Keratinocyte (primary cell): Measurements from ENCODE around the gene PNRC1. TPM values are rescaled to one million over a fixed set of nuclear protein-coding genes. Genes with fewer than 3 reads are reported as not detected.

Experiments used
- DNase-seq: peaks from one replicate; pipeline ENCODE4 v3.0.0-alpha.2; 2011; ENCODE audit warnings: low read depth, missing footprints, low spot score
- FAIRE-seq: peaks from 2 replicates; lab custom pipeline; 2011; peaks lifted over from hg19 to GRCh38; lab: Jason Lieb, UNC
- H2AFZ ChIP-seq: 2 replicates; pipeline ENCODE4 v1.6.0; 2012; ENCODE audit warnings: low read length, control low read depth, inconsistent platforms; ENCODE audit not compliant: control insufficient read depth
- H3K27ac ChIP-seq: 2 replicates; pipeline ENCODE4 v1.5.1; 2011; ENCODE audit warnings: low read length; ENCODE audit not compliant: control insufficient read depth, insufficient read depth
- H3K27me3 ChIP-seq: 3 replicates; pipeline ENCODE4 v1.6.0; 2011; ENCODE audit warnings: low read length; ENCODE audit not compliant: control insufficient read depth, insufficient read depth; ENCODE audit errors: extremely low read depth
- H3K36me3 ChIP-seq, 2 experiments: 2 replicates in 1 of 2; 3 replicates in 1 of 2; pipeline ENCODE4 v1.5.1; 2011; ENCODE audit warnings: low read length in 2 of 2, mild to moderate bottlenecking in 1 of 2; ENCODE audit not compliant: control insufficient read depth in 2 of 2, insufficient read depth in 2 of 2; ENCODE audit errors: extremely low read depth in 1 of 2
- H3K4me1 ChIP-seq: 3 replicates; pipeline ENCODE4 v1.5.1; 2011; ENCODE audit warnings: low read length; ENCODE audit not compliant: control insufficient read depth, insufficient read depth; ENCODE audit errors: extremely low read depth
- H3K4me2 ChIP-seq: 3 replicates; pipeline ENCODE4 v1.6.0; 2011; ENCODE audit warnings: low read depth, low read length; ENCODE audit not compliant: control insufficient read depth, insufficient read depth; ENCODE audit errors: extremely low read depth
- H3K4me3 ChIP-seq, 3 experiments: fragments of 200-600 bp in 1 of 3; sonication (generic) in 1 of 3; 2 replicates in 2 of 3; 3 replicates in 1 of 3; pipeline ENCODE4 v1.5.1; 2011 to 2016; ENCODE audit warnings: low read length in 3 of 3, mild to moderate bottlenecking in 3 of 3, control low read depth in 2 of 3, inconsistent platforms in 1 of 3, low read depth in 1 of 3, mixed read lengths in 1 of 3, mixed run types in 1 of 3, moderate library complexity in 1 of 3; ENCODE audit not compliant: control insufficient read depth in 2 of 3, insufficient read depth in 2 of 3; ENCODE audit errors: extremely low read depth in 1 of 3
- H3K79me2 ChIP-seq: 2 replicates; pipeline ENCODE4 v1.6.0; 2012; ENCODE audit warnings: low read length; ENCODE audit not compliant: control insufficient read depth, insufficient read depth
- H3K9ac ChIP-seq: 3 replicates; pipeline ENCODE4 v1.6.0; 2011; ENCODE audit warnings: low read length; ENCODE audit not compliant: control insufficient read depth, insufficient read depth; ENCODE audit errors: extremely low read depth
- H3K9me1 ChIP-seq: 3 replicates; pipeline ENCODE4 v1.6.0; 2011; ENCODE audit warnings: low read length; ENCODE audit not compliant: control insufficient read depth, insufficient read depth; ENCODE audit errors: extremely low read depth
- H3K9me3 ChIP-seq: 2 replicates; pipeline ENCODE4 v1.5.1; 2012; ENCODE audit warnings: low read depth, low read length; ENCODE audit not compliant: control insufficient read depth
- H4K20me1 ChIP-seq: 3 replicates; pipeline ENCODE4 v1.6.0; 2011; ENCODE audit warnings: low read length; ENCODE audit not compliant: control insufficient read depth, insufficient read depth; ENCODE audit errors: extremely low read depth
- EZH2 ChIP-seq: IDR thresholded peaks from one replicate; pipeline ENCODE4 v1.6.1; 2012; ENCODE audit warnings: inconsistent platforms, mild to moderate bottlenecking, low read length, moderate library complexity
- dilution Hi-C: fragments of 300-500 bp; cut with MboI; formaldehyde crosslinking; loops from one replicate; pipeline ENCODE4 v1.7.0; 2020; ENCODE audit warnings: low sequenced_read_pairs; ENCODE audit not compliant: extremely low pct_ligation_motif_present
- polyA plus RNA-seq, 5 experiments: library from polyadenylated mRNA; depleted of rRNA in 3 of 5; stranded (reverse) in 3 of 5; stranded (forward) in 1 of 5; unstranded in 1 of 5; fragments of >200 nt; gene quantifications; 1 replicate in 1 of 5; 2 replicates in 3 of 5; 3 replicates in 1 of 5; pipeline versions ENCODE4 v1.2.1 to v1.2.3, GENCODE V29; 2011 to 2012; ENCODE audit warnings: missing spikeins in 2 of 5, low read depth in 1 of 5, low replicate concordance in 1 of 5
- TF ChIP-seq, protein P1 (sequence below), 3 experiments: IDR thresholded peaks in 1 of 3; conservative IDR thresholded peaks in 1 of 3; optimal IDR thresholded peaks in 1 of 3; 2 replicates in 2 of 3; 3 replicates in 1 of 3; pipeline versions ENCODE3 to v1.5.1; 2011; ENCODE audit warnings: low read length in 3 of 3, mild to moderate bottlenecking in 3 of 3, moderate library complexity in 2 of 3, control low read depth in 1 of 3, inconsistent platforms in 1 of 3; ENCODE audit not compliant: insufficient read depth in 2 of 3; ENCODE audit errors: extremely low read depth in 1 of 3

Gene PNRC1
- polyA plus RNA-seq, 1 donor (not counting 4 experiments of a cell fraction or from before 2014, with no cell fraction given): 34.6 TPM

DNA sequence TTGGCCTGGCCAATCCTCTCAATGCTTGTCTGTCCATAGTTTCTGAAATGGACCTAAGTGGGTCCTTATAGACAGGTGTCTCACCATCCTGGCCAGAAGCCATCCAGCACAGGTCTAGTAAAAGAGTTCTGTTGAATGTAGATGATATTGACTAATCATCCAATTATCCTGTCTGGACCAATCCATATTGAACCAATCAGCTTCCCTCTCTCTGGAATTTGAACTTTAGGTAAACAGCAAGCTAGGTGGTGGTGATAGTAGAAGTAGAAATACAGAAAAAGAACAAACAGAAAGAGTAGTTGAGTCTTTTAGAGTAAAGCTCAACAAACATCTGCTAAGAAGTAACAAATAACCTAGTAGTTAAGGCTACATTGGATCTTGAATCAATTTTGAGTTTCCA is 9.5 kb upstream of the PNRC1 start:
- Histone ChIP-seq H4K20me1 (no peaks in the 10 kb centered on the region), H3K4me1 (no peaks in the 10 kb centered on the region), H3K36me3 (no peaks in the 10 kb centered on the region), H3K27me3 (peaks cover 6% of the 10 kb centered on the region), H3K27ac (no peak overlapping the region), H3K9me1 (no peaks in the 10 kb centered on the region), H3K4me3 (no peak overlapping the region), H3K9me3 (no peaks in the 10 kb centered on the region), H3K9ac (no peak overlapping the region), H3K4me2 (no peak overlapping the region), H2AFZ (no peak overlapping the region), H3K79me2 (no peaks in the 10 kb centered on the region)
- dilution Hi-C loops: no loop called here
- DNase-seq (no peak), FAIRE-seq (no peak)
- TF ChIP-seq EZH2: no peak

DNA sequence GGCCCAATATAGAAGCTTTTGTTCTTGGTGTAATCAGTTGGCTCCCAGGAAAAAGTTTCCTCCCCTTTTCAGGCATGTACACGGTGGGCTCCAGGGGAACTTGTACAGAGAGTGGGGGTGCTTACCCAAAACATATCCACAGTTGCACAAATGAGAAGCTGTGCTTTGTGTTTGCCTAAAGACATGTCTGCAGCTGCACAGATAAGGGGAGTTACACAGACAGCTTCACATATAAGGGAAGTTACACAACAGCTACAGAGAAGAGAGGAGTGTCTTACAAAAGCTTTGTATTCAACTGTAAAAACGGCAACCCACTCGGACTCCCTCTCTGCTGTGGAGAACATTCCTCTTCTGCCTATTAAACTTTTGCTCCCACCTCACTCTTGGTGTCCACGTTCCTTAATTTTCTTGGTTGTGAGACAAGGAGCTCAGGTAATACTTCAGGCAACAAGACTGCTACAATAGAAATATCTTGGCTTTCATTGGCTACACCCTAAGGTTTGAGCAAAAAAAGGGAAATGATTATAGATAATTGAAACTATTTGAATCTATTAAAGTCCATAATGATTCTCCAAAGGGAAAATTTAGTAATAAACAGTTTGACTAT is 7.4 kb upstream of the PNRC1 start:
- TF ChIP-seq, protein P1, sequence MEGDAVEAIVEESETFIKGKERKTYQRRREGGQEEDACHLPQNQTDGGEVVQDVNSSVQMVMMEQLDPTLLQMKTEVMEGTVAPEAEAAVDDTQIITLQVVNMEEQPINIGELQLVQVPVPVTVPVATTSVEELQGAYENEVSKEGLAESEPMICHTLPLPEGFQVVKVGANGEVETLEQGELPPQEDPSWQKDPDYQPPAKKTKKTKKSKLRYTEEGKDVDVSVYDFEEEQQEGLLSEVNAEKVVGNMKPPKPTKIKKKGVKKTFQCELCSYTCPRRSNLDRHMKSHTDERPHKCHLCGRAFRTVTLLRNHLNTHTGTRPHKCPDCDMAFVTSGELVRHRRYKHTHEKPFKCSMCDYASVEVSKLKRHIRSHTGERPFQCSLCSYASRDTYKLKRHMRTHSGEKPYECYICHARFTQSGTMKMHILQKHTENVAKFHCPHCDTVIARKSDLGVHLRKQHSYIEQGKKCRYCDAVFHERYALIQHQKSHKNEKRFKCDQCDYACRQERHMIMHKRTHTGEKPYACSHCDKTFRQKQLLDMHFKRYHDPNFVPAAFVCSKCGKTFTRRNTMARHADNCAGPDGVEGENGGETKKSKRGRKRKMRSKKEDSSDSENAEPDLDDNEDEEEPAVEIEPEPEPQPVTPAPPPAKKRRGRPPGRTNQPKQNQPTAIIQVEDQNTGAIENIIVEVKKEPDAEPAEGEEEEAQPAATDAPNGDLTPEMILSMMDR (optimal IDR thresholded peaks at IDR 0.05 in 1 of 3, IDR thresholded peaks at IDR 0.05 in 1 of 3, conservative IDR thresholded peaks at IDR 0.05 in 1 of 3; ENCODE audit: extremely low read depth in 1 of 3, insufficient read depth in 2 of 3, low read length in 3 of 3): no peak
- no peak for TF ChIP-seq EZH2
- Histone ChIP-seq H3K9me1 (no peaks in the 10 kb centered on the region), H3K9me3 (no peaks in the 10 kb centered on the region), H3K4me3 (no peak overlapping the region), H4K20me1 (no peaks in the 10 kb centered on the region), H3K27ac (no peak overlapping the region), H3K4me2 (no peak overlapping the region), H3K36me3 (no peaks in the 10 kb centered on the region), H3K9ac (no peak overlapping the region), H3K4me1 (no peaks in the 10 kb centered on the region), H2AFZ (no peak overlapping the region), H3K79me2 (no peaks in the 10 kb centered on the region), H3K27me3 (no peaks in the 10 kb centered on the region)
- FAIRE-seq: no peak
- dilution Hi-C loops: no loop called here
- DNase-seq: no peak

DNA sequence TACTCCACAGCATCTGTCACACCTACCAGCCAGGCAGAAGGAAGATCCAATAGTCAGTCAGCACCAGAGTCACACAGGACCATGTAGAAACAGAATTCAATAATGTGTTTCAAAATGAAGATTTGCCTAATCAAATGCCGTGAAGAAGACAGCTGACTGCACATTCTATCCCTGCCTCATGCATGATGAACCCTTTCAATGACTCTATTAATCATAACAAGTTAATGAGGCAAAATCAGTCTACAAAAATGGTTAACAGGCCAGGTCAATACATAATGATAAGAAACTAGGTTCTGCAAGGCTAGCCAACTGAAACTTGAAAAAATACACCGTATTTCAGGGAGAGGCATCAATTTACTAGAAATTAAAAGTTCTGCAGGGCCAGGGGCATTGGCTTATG is 6.7 kb upstream of the PNRC1 start:
- Histone ChIP-seq H3K4me1 (no peaks in the 10 kb centered on the region), H3K27me3 (no peaks in the 10 kb centered on the region), H3K4me2 (no peak overlapping the region), H3K9me3 (no peaks in the 10 kb centered on the region), H3K36me3 (no peaks in the 10 kb centered on the region), H2AFZ (no peak overlapping the region), H4K20me1 (no peaks in the 10 kb centered on the region), H3K9ac (no peak overlapping the region), H3K4me3 (no peak overlapping the region), H3K27ac (no peak overlapping the region), H3K9me1 (no peaks in the 10 kb centered on the region), H3K79me2 (no peaks in the 10 kb centered on the region)
- dilution Hi-C loops: no loop called here
- FAIRE-seq (no peak), DNase-seq (no peak)
- TF ChIP-seq, protein P1 (optimal IDR thresholded peaks at IDR 0.05 in 1 of 3, IDR thresholded peaks at IDR 0.05 in 1 of 3, conservative IDR thresholded peaks at IDR 0.05 in 1 of 3; ENCODE audit: extremely low read depth in 1 of 3, insufficient read depth in 2 of 3, low read length in 3 of 3): no peak
- no peak for TF ChIP-seq EZH2
